A549 treated with AZD9567 at 1 μM for 4 hours (cell line): ENCODE results near the gene TAPBP. TPM values are rescaled to one million over a fixed set of nuclear protein-coding genes. Genes with fewer than 3 reads are reported as not detected.

ENCODE experiments used
- total RNA-seq: library from RNA; stranded (reverse); fragments of 200-300 nt; extraction: Qiagen RNA extraction; gene quantifications from 5 replicates; pipeline ENCODE4 v1.2.3, GENCODE V29; 2022; ENCODE audit not compliant: insufficient read depth

The TAPBP gene
- 28.4 to 44.0 TPM (median 33.9 TPM) in 5 replicates for total RNA-seq

DNA sequence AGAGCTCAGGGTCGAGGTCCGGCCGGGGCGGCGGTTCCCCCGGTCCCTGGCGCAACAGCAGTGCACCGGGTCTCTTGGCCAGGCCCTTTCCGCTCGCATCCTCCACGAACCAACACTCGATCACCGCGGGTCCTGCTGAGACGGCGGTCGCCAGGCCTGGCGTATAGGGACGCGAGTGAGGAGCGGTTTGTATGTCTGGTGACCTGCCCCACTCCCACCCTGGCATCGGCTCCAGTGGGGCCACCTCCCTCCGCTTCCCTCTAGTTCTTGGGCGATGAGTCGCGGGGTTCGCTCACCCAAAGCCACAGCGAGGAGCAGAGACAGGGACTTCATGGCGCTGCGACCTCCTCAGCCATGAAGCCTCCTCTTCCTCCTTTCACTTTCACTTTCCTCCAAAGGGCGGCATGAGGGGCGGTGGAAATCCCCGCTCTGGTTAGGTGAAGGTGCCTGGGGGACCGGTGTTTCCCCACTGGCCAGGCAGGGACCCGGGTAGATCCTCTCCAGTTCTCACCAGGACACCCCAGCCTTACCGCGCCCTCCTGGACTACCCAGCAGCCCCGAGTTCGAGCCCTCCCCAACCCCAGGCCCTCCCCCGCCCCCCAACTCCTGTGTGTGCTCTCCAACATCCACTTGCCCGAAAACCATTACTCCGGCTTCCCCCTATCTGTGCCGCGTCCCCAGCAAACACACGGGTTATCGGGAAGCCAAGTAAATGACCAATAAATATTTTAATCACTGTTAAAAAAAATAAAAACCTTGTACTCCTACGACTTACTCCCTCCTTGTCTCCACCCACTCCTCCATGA, at the start of gene TAPBP:
TSS of gene TAPBP (minus strand) at position 370 of the 806 bp plus-strand sequence. CDS start at position 333, 37 bp downstream.

DNA sequence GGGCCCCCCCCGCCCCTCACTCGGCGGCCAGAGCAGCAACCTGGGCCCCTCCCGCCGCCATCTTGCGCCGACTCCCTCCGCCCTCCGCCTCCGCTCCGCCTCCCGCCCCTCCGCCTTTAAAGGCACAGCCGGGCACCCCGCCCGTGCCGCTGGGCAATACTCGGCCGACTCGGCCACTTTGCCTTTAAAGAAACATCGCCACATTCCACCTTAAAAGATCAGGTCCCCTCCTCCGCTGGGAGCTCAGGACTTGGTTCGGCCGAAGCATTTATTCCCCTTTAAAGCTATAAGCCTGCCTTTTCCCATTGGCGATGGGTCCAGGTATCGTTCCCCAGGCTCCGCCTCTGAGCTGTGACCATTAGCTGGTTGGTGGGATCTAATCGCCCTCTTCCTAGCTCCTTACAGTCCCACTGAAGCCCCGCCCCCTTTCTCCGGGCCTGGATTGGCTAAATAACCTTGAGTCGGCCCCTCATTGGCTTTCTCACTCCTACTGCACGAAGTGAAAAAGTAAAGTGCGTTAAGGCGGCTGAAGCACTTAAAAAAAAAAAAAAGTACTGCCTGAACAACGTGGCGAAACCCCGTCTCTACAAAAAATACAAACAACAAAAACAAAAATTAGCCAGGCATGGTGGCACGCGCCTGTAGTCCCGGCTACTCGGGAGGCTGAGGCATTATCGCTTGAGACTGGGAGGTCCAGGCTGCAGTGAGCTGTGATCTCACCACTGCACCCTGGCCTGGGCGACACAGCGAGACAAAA, 4.0 kb upstream of the TAPBP start, which contains the start of gene ZBTB22:
TSS of gene ZBTB22 (minus strand) at position 76 of the 757 bp plus-strand sequence. CDS start 828 bp downstream, outside the sequence.

DNA sequence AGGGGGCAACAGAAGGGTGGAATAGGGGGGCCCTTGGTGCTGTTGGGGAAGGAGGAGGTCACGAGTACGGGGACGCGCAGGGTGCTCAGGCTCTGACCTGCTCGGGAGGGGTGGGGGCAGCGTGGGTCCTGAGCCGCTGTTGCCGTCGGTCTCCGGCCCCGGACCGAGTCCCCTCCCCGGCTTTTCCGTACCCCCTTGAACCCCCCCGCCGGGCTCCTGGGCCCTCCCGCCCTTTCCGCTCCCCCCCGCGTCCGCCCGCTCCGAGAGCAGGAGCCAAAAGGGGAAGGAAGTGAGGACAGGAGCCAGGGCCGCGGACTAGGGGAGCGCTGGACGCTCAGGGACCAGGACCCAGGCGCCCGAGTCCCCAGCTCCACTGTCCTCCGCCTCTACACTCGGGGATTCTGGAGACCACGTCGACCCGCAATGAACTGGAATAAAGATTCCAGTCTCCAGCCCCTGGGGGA, 15.1 kb downstream of the TAPBP start, which contains the start of gene RGL2:
TSS of gene RGL2 (minus strand) at position 170 of the 464 bp plus-strand sequence. CDS start 332 bp downstream, outside the sequence.

DNA sequence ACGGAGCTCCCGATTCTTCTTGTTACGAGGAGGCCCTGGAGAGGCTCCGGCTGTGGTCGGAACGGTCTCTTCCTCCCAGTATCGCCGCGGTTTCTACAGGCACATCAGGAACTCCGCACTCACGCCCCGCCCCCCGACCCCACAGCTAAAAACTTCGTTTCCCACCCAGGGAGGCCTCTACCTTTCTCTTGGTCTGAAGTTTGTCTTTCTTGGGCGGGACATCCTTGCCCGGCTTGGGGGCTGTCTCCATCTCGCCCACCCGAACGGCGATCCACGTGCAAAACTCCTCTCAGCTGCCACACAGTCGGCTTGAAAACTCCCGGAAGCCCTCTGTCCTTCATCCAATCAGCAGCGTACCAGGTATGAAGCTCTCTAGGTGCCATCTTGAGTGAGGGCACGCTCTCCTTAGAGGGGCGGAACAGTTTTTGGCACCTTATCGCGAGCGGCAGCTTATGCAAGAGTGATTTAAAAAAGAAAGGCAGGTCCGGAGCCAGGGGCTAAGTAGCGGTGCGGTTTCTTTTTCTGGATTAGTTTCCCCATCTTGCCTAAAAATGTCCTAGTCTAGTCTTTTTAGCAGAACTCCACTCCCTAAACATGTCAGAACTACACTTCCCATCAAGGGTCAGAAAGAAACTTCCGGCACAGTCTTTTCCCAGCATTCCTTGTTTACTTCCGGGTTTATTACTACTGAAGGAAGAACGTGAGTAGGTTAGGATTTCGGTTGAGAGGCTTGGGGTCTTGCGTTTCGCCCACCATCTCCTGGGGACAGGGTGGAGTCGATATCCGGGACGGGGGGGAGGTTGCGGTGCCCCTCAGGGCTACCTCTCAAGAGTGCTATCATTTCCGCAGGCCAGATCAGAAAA, 24.7 kb downstream of the TAPBP start, which contains the start of the genes PFDN6 and WDR46:
TSS of gene PFDN6 (plus strand) at position 681 of the 863 bp plus-strand sequence. CDS start 256 bp downstream, outside the sequence.
TSS of gene WDR46 (minus strand) at position 319 of the 863 bp plus-strand sequence. CDS start at position 250, 69 bp downstream.

DNA sequence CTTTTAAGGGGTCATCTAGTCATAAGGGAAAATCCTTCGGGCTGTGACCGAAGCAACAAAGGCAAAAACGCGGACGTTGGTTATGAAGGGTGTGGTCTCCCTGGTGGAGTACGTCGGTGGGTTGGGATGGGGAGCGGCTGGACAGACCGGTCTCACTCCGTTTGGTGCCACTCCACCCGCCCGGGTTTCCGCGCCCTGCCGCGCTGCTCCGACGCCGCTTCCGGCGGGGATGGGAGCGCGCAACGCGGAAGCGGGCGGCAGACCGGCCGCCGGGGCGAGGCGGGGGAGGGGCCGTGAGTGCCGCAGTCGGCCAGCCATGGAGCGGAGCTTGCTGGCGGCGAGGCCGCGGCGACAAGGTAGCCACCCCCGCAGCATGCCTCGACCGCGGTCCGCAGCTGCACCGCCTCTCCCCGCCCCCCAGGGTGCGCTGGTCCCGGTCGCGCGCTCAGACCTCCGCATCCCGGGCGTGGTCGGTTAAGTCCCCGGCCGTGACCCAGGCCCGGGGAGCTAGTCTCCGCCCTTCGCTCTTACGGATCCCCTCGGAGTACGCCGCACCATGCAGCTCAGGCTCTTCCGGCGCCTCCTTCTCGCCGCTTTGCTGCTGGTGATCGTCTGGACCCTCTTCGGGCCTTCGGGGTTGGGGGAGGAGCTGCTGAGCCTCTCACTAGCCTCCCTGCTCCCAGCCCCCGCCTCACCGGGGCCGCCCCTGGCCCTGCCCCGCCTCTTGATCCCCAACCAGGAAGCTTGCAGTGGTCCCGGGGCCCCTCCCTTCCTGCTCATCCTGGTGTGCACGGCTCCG, 36.8 kb downstream of the TAPBP start, which contains the start of gene B3GALT4:
TSS of gene B3GALT4 (plus strand) at position 260 of the 799 bp plus-strand sequence. CDS start at position 557, 297 bp downstream.

DNA sequence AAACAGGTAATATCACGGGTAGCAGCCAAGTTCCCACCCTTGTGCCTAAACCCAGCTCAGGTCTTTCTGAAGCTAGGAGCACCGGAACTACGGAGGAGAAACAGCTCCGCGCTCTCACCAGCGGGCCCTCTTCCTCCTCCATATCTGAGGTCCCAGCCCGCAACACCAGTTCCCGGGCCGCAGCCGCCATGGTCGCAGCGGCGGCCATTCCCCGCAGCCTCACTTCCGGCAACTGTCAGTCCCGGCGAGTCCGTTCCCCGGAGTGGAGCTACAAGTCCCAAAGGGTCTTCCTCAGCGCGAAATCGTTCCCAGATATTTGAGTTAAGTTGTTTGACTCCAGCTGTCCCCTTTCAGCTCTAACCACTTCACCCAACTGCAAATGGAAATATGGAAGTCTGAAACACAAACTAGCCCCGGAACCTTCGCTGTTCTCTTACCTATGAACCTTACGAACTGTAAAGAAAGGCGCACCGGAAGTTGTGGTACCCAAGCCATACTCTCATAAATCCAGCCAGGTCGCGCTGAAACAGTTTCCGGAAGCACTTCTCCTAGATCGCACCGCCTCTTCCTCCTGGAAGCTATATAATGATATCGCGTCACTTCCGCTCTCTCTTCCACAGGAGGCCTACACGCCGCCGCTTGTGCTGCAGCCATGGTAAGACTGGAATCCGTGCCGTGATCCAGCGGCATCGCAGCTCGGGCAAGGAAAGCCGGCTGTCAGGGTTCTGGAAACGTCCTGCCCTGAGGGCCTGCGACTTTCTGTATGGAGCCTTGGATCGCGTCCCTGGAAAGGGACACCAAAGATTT, 42.2 kb downstream of the TAPBP start, which contains the start of the genes RPS18 and VPS52:
TSS of gene RPS18 (plus strand) at position 608 of the 807 bp plus-strand sequence. CDS start at position 653, 45 bp downstream.
TSS of gene VPS52 (minus strand) at position 409 of the 807 bp plus-strand sequence. CDS start at position 208, 201 bp downstream.

Other genes with a start within 250 kb of the TAPBP start
- gene HLA-DPA1, start 240.4 kb downstream of the TAPBP start, total RNA-seq = not detected in 5 replicates
- not detected in 5 replicates for gene HLA-DPB1, start 238.1 kb downstream of the TAPBP start, total RNA-seq
- 0.89 to 1.1 TPM (median 0.94 TPM) in 4 of 5 replicates, not detected in the other for gene COL11A2, start 121.6 kb downstream of the TAPBP start, total RNA-seq
- 14.1 to 22.0 TPM (median 20.4 TPM) in 5 replicates for gene RXRB, start 113.4 kb downstream of the TAPBP start, total RNA-seq
- gene SLC39A7, start 113.2 kb downstream of the TAPBP start, total RNA-seq = 101 to 107 TPM (median 106 TPM) in 5 replicates
- 10.8 to 16.7 TPM (median 15.0 TPM) in 5 replicates for gene HSD17B8, start 109.4 kb downstream of the TAPBP start, total RNA-seq
- gene RING1, start 105.6 kb downstream of the TAPBP start, total RNA-seq = 15.2 to 26.0 TPM (median 25.6 TPM) in 5 replicates
- gene VPS52, start 42.2 kb downstream of the TAPBP start, total RNA-seq = 15.0 to 20.1 TPM (median 16.3 TPM) in 5 replicates
- gene RPS18, start 42.0 kb downstream of the TAPBP start, total RNA-seq = 1,729 to 2,702 TPM (median 2,628 TPM) in 5 replicates
- 0.46 to 0.59 TPM (median 0.54 TPM) in 4 of 5 replicates, not detected in the other for gene B3GALT4, start 37.0 kb downstream of the TAPBP start, total RNA-seq
- 47.5 to 58.2 TPM (median 55.0 TPM) in 5 replicates for gene WDR46, start 24.8 kb downstream of the TAPBP start, total RNA-seq
- 98.9 to 131 TPM (median 107 TPM) in 5 replicates for gene PFDN6, start 24.5 kb downstream of the TAPBP start, total RNA-seq
- 11.4 to 13.9 TPM (median 11.8 TPM) in 5 replicates for gene RGL2, start 15.1 kb downstream of the TAPBP start, total RNA-seq
- gene ZBTB22, start 3.7 kb upstream of the TAPBP start, total RNA-seq = 1.5 to 3.7 TPM (median 3.5 TPM) in 5 replicates
- 31.5 to 37.6 TPM (median 34.9 TPM) in 5 replicates for gene DAXX, start 8.9 kb upstream of the TAPBP start, total RNA-seq
- gene KIFC1, start 77.7 kb upstream of the TAPBP start, total RNA-seq = 43.3 to 46.6 TPM (median 43.8 TPM) in 5 replicates
- 13.7 to 17.4 TPM (median 16.2 TPM) in 5 replicates for gene PHF1, start 96.9 kb upstream of the TAPBP start, total RNA-seq
- gene CUTA, start 104.0 kb upstream of the TAPBP start, total RNA-seq = 136 to 221 TPM (median 194 TPM) in 5 replicates
- 3.1 to 5.6 TPM (median 4.3 TPM) in 5 replicates for gene SYNGAP1, start 106.0 kb upstream of the TAPBP start, total RNA-seq
- gene ZBTB9, start 140.5 kb upstream of the TAPBP start, total RNA-seq = 12.0 to 26.4 TPM (median 12.9 TPM) in 5 replicates